Endothelial cell of umbilical vein (primary cell): ENCODE data around the gene ETS1. TPM values are rescaled to one million over a fixed set of nuclear protein-coding genes. Genes with fewer than 3 reads are reported as not detected.
A peak's percentile ranks its signal among the peaks of the same experiment; 100 is the strongest.

Source experiments
- BruUV-seq: library from RNA; stranded (reverse); fragments of 400-500 nt; replicated peaks from 2 replicates; lab custom pipeline; 2021; lab: Mats Ljungman, UMichigan
- CTCF ChIA-PET: fragments of 300-600, 350-600 bp; sonication (Branson Sonifier 250); formaldehyde crosslinking; loops from one replicate; lab custom pipeline; 2021; ENCODE audit warnings: antibody characterized with exemption, inconsistent platforms; lab: Charles Lee
- POLR2A ChIA-PET: fragments of 300-600, 350-600 bp; sonication (Branson Sonifier 250); formaldehyde crosslinking; loops from one replicate; lab custom pipeline; 2021; ENCODE audit warnings: antibody characterized with exemption, inconsistent platforms; lab: Charles Lee
- DNase-seq: peaks from one replicate; pipeline ENCODE4 v3.0.0-alpha.2; 2011; ENCODE audit warnings: low read depth, low spot score
- FAIRE-seq: peaks from 2 replicates; lab custom pipeline; 2011; peaks lifted over from hg19 to GRCh38; lab: Jason Lieb, UNC
- H2AFZ ChIP-seq: 2 replicates; pipeline ENCODE4 v1.6.0; 2012; ENCODE audit warnings: low read depth, low read length, control low read depth, inconsistent platforms
- H3K27ac ChIP-seq: 2 replicates; pipeline ENCODE4 v1.5.1; 2011; ENCODE audit warnings: low read depth, mild to moderate bottlenecking, control low read depth, low read length, moderate library complexity; ENCODE audit not compliant: insufficient read depth
- H3K27me3 ChIP-seq, 2 experiments: 2 replicates each; pipeline versions ENCODE4 v1.6.0 to v1.6.1; 2011; ENCODE audit warnings: low read length in 2 of 2, mixed read lengths in 1 of 2; ENCODE audit not compliant: control insufficient read depth in 2 of 2, insufficient read depth in 2 of 2
- H3K36me3 ChIP-seq, 2 experiments: 2 replicates in 1 of 2; 3 replicates in 1 of 2; pipeline ENCODE4 v1.5.1; 2011; ENCODE audit warnings: low read length in 2 of 2, mild to moderate bottlenecking in 1 of 2, moderate library complexity in 1 of 2; ENCODE audit not compliant: control insufficient read depth in 2 of 2, insufficient read depth in 2 of 2; ENCODE audit errors: extremely low read depth in 1 of 2
- H3K4me1 ChIP-seq: 3 replicates; pipeline ENCODE4 v1.5.1; 2011; ENCODE audit warnings: mild to moderate bottlenecking, low read length; ENCODE audit not compliant: control insufficient read depth, insufficient read depth; ENCODE audit errors: extremely low read depth
- H3K4me2 ChIP-seq: 2 replicates; pipeline ENCODE4 v1.6.1; 2011; ENCODE audit warnings: low read length, control low read depth, mixed read lengths; ENCODE audit not compliant: insufficient read depth
- H3K4me3 ChIP-seq, 3 experiments: fragments of 200-600 bp in 1 of 3; sonication (generic), shearing (Covaris generic) in 1 of 3; replicated peaks in 1 of 3; 2 replicates each; pipeline ENCODE4 v1.5.1; 2011 to 2016; ENCODE audit warnings: control low read depth in 3 of 3, low read length in 3 of 3, mild to moderate bottlenecking in 2 of 3, inconsistent platforms in 1 of 3, low read depth in 1 of 3, moderate library complexity in 1 of 3; ENCODE audit not compliant: insufficient read depth in 1 of 3
- H3K79me2 ChIP-seq: 2 replicates; pipeline ENCODE4 v1.6.0; 2012; ENCODE audit warnings: low read length, inconsistent platforms; ENCODE audit not compliant: control insufficient read depth, insufficient read depth
- H3K9ac ChIP-seq: replicated peaks from 2 replicates; pipeline ENCODE3; 2011; ENCODE audit warnings: low read length, control low read depth; ENCODE audit not compliant: insufficient read depth; ENCODE audit errors: extremely low read depth
- H3K9me1 ChIP-seq: replicated peaks from 3 replicates; pipeline ENCODE4 v1.6.0; 2011; ENCODE audit warnings: mild to moderate bottlenecking, low read length; ENCODE audit not compliant: control insufficient read depth, insufficient read depth; ENCODE audit errors: extremely low read depth
- H3K9me3 ChIP-seq: replicated peaks from 2 replicates; pipeline ENCODE4 v1.5.1; 2012; ENCODE audit warnings: low read length, inconsistent platforms; ENCODE audit not compliant: control insufficient read depth, insufficient read depth
- H4K20me1 ChIP-seq: replicated peaks from 2 replicates; pipeline ENCODE3; 2011; ENCODE audit warnings: mild to moderate bottlenecking, low read length; ENCODE audit not compliant: control insufficient read depth, insufficient read depth; ENCODE audit errors: extremely low read depth
- CTCF ChIP-seq, 2 donors: IDR thresholded peaks; 1 replicate in 1 of 2; 2 replicates in 1 of 2; pipeline ENCODE4 v1.5.1; 2011; ENCODE audit warnings: low read length in 2 of 2, mild to moderate bottlenecking in 2 of 2, moderate library complexity in 2 of 2, control low read depth in 1 of 2, inconsistent platforms in 1 of 2, low read depth in 1 of 2; ENCODE audit not compliant: insufficient read depth in 1 of 2; ENCODE audit errors: extremely low read depth in 1 of 2
- EZH2 ChIP-seq: IDR thresholded peaks from 2 replicates; pipeline ENCODE4 v1.6.1; 2012; ENCODE audit warnings: borderline replicate concordance, low read depth, mild to moderate bottlenecking, moderate library complexity, low read length, inconsistent platforms; ENCODE audit not compliant: severe bottlenecking
- FOS ChIP-seq: IDR thresholded peaks from 2 replicates; pipeline ENCODE4 v1.6.1; 2011; ENCODE audit warnings: mild to moderate bottlenecking, low read length, moderate library complexity, borderline replicate concordance; ENCODE audit not compliant: insufficient read depth
- GATA2 ChIP-seq: IDR thresholded peaks from 2 replicates; pipeline ENCODE4 v1.7.0; 2011; ENCODE audit warnings: low read depth, mild to moderate bottlenecking, moderate library complexity, mixed read lengths, low read length; ENCODE audit not compliant: insufficient read length, insufficient read depth
- MAX ChIP-seq: IDR thresholded peaks from 2 replicates; pipeline ENCODE4 v1.6.1; 2011; ENCODE audit not compliant: insufficient read depth, insufficient read length
- POLR2A ChIP-seq: IDR thresholded peaks from 2 replicates; pipeline ENCODE4 v1.6.1; 2012; ENCODE audit warnings: low read depth, mild to moderate bottlenecking, control low read depth, low read length
- POLR2AphosphoS5 ChIP-seq: IDR thresholded peaks from 2 replicates; pipeline ENCODE4 v1.6.1; 2012; ENCODE audit warnings: low read depth, mild to moderate bottlenecking, control low read depth, low read length, moderate library complexity; ENCODE audit not compliant: insufficient read depth
- dilution Hi-C: fragments of 300-500 bp; cut with MboI; formaldehyde crosslinking; loops from one replicate; pipeline ENCODE4 v1.15.0; 2019; ENCODE audit warnings: low sequenced_read_pairs; ENCODE audit not compliant: extremely low pct_ligation_motif_present
- intact Hi-C: fragments of 100-400 bp; cut with micrococcal nuclease; formaldehyde crosslinking; loops from one replicate; pipeline ENCODE4 v1.10.0; 2022
- polyA plus RNA-seq, 4 experiments: library from polyadenylated mRNA; depleted of rRNA in 3 of 4; stranded (reverse) in 3 of 4; unstranded in 1 of 4; fragments of >200 nt; gene quantifications; 2 replicates each; pipeline versions ENCODE4 v1.2.1 to v1.2.3, GENCODE V29; 2011 to 2012; ENCODE audit warnings: missing spikeins in 1 of 4
- total RNA-seq: library from RNA; stranded (reverse); gene quantifications from 2 replicates; pipeline ENCODE4 v1.2.3, GENCODE V29; 2021

ETS1 gene
- total and polyA plus RNA-seq, 2 donors (not counting 3 experiments of a cell fraction or from before 2014, with no cell fraction given): 34.2 to 115 TPM

GRCh38 chr11:128463979-128464378 is 123.4 kb downstream of the ETS1 start:
- POLR2A ChIA-PET: no interaction called here
- DNase-seq: no peak
- Histone ChIP-seq H3K27ac (no peak overlapping the region), H4K20me1 (no peaks in the 10 kb centered on the region), H3K36me3 (peaks cover 18 to 23% of the 10 kb centered on the region in 2 experiments), H3K79me2 (peaks cover 26% of the 10 kb centered on the region), H3K9me1 (no peaks in the 10 kb centered on the region), H3K9me3 (no peaks in the 10 kb centered on the region), H3K9ac (no peak overlapping the region), H2AFZ (no peak overlapping the region), H3K4me1 (no peaks in the 10 kb centered on the region), H3K4me2 (no peak overlapping the region), H3K27me3 (no peaks in the 10 kb centered on the region), H3K4me3 (no peak overlapping the region)
- no TSS peak for BruUV-seq
- TF ChIP-seq CTCF (IDR thresholded peaks at IDR 0.05; ENCODE audit: extremely low read depth in 1 of 2, insufficient read depth in 1 of 2, low read depth in 1 of 2, low read length in 2 of 2) (no peak), POLR2A (no peak), MAX (no peak)
- dilution Hi-C loops: no loop called here
- CTCF ChIA-PET: interaction anchor here (1.2 kb wide), 1 partner anchor 168 kb away, joined by 6 read pairs; no protein-coding TSS in a partner anchor
- intact Hi-C loops: no loop called here
- no peak for FAIRE-seq

GRCh38 chr11:128463371-128463829 is 124.0 kb downstream of the ETS1 start:
- peak; percentile 21 for FAIRE-seq
- dilution Hi-C loops: no loop called here
- TF ChIP-seq GATA2: no peak
- no peak for TF ChIP-seq POLR2A
- TF ChIP-seq EZH2: no peak
- TF ChIP-seq FOS: no peak
- TF ChIP-seq CTCF (IDR thresholded peaks at IDR 0.05; ENCODE audit: extremely low read depth in 1 of 2, insufficient read depth in 1 of 2, low read depth in 1 of 2, low read length in 2 of 2): no peak
- no peak for TF ChIP-seq MAX
- no peak for TF ChIP-seq POLR2AphosphoS5
- DNase-seq: peak; percentile 49
- no peak overlapping the region for H3K9ac ChIP-seq
- intact Hi-C loops: no loop called here
- no peaks in the 10 kb centered on the region for H4K20me1 ChIP-seq
- peaks cover 22% of the 10 kb centered on the region for H3K79me2 ChIP-seq
- no peak overlapping the region for H3K4me2 ChIP-seq
- no peaks in the 10 kb centered on the region for H3K9me1 ChIP-seq
- BruUV-seq: no TSS peak
- no peak overlapping the region for H2AFZ ChIP-seq
- no peaks in the 10 kb centered on the region for H3K9me3 ChIP-seq
- no peaks in the 10 kb centered on the region for H3K27me3 ChIP-seq
- H3K4me1 ChIP-seq: peaks cover 4% of the 10 kb centered on the region
- no peak overlapping the region for H3K4me3 ChIP-seq
- CTCF ChIA-PET: interaction anchor here (0.8 to 1.2 kb wide), 2 partner anchors 9 to 169 kb away, joined by 4 to 6 read pairs; no protein-coding TSS in a partner anchor
- H3K36me3 ChIP-seq: peaks cover 18 to 23% of the 10 kb centered on the region in 2 experiments
- POLR2A ChIA-PET: no interaction called here
- H3K27ac ChIP-seq: no peak overlapping the region
